ENCODE data around the gene CTCFL.

The CTCFL gene

GRCh38 chr20:57449398-57450354 is 75.3 kb downstream of the CTCFL start:
- H3K4me3 ChIP-seq = peak overlapping the region in 4 of 10 experiments; percentile 20 to 42 (median 30); a peak in 6 of 20 replicates
- peak overlapping the region; percentile 43 to 97 (median 88); a peak in 21 of 22 replicates for H3K9ac ChIP-seq
- no peaks in the 10 kb centered on the region for H3K27me3 ChIP-seq
- H4K20me1 ChIP-seq = no peaks in the 10 kb centered on the region
- peak overlapping the region; percentile 67 to 99 (median 92) for H3K4me2 ChIP-seq
- peak overlapping the region; percentile 55 to 99 (median 98); a peak in 21 of 22 replicates for H3K27ac ChIP-seq
- H3K36me3 ChIP-seq = no peaks in the 10 kb centered on the region
- peaks cover 0 to 7% (median 0%) of the 10 kb centered on the region in 11 experiments; a peak in 6 of 22 replicates for H3K9me3 ChIP-seq (replicated peaks in 1 of 11)
- TF ChIP-seq Cebpa-rat (IDR thresholded peaks at IDR 0.05) = no peak
- H3K4me1 ChIP-seq = peaks cover 66 to 100% (median 94%) of the 10 kb centered on the region in 10 experiments

DNA sequence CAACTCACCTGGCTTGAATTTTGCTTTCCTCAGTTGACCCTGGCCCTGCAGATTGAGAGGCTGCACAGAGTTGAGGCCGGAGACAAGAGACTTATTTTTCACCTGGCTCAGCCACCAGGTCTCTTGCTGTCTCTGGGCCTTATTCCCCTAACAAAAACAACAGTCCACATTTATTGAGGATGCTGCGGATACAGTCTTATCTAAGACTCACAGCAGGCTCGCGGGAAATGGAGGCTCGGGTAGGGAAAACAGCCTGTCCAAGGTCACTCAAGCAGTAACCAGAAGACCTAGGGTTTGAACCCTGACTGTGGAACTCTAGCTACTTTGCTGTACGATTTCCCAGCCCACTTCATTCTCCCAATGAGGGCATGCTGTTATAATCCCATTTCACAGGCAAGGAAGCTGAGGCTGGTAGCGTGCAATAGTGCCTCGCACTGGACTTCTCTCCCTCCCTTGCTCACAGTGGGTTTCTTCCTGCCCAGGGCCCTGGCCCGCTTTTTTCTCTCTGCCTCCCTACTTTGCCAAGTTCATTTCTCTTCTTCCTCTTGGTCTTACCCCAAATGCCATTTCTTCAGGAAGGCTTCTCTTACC is 76.1 kb downstream of the CTCFL start:
- no peaks in the 10 kb centered on the region for H3K27me3 ChIP-seq
- H3K4me2 ChIP-seq = peak overlapping the region; percentile 67 to 99 (median 92)
- no peaks in the 10 kb centered on the region for H4K20me1 ChIP-seq
- no peak overlapping the region for H3K4me3 ChIP-seq
- H3K4me1 ChIP-seq = peaks cover 59 to 99% (median 92%) of the 10 kb centered on the region in 10 experiments
- H3K9me3 ChIP-seq (replicated peaks in 1 of 11) = peaks cover 0 to 7% (median 0%) of the 10 kb centered on the region in 11 experiments; a peak in 6 of 22 replicates
- H3K9ac ChIP-seq = peak overlapping the region in 10 of 11 experiments; percentile 65 to 97 (median 90); a peak in 19 of 22 replicates
- no peak for TF ChIP-seq Cebpa-rat (IDR thresholded peaks at IDR 0.05)
- no peaks in the 10 kb centered on the region for H3K36me3 ChIP-seq
- H3K27ac ChIP-seq = peak overlapping the region in 10 of 11 experiments; percentile 81 to 99 (median 98); a peak in 20 of 22 replicates
